NCI-H2227 (cell line): ENCODE results near the gene SEMA5A.

Experiments
- DNase-seq: peaks from one replicate; lab custom pipeline; 2025; ENCODE audit not compliant: unreplicated experiment; lab: John Stamatoyannopoulos, UW

Gene SEMA5A

GRCh38 chr5:9551567-9552537, 6.0 kb upstream of the SEMA5A start:
- DNase-seq, result no peak

GRCh38 chr5:9549941-9550340, 4.1 kb upstream of the SEMA5A start:
- no peak for DNase-seq

GRCh38 chr5:9547122-9547947, 1.5 kb upstream of the SEMA5A start:
- no peak for DNase-seq

- no peak for DNase-seq
Measured at GRCh38 chr5:9545136-9545991, 511 bp downstream of the SEMA5A start.

GRCh38 chr5:9544502-9545135, 1.3 kb downstream of the SEMA5A start:
- peak; percentile 44 for DNase-seq

GRCh38 chr5:9544056-9544455, 1.8 kb downstream of the SEMA5A start:
- DNase-seq, result no peak

GRCh38 chr5:9543311-9543920, 2.5 kb downstream of the SEMA5A start:
- no peak for DNase-seq

DNA sequence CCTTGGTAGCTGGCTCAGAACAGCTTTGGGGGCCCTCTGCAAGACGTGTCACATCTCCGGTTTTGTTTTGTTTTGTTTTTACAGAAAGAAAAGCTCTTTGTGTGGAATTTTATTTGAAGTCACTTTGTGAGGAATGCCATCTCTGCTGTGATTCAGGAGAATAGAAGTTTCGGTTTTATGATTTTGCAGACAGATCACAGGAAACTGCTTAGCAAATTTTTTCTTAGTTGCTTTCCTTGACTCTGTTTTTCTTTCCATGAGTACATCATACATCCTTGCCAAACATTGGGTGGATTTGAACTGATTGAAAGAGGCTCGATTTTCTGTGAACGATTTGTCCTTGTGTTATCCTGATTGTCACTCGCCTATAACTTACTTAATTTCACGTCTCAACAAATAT, 5.1 kb downstream of the SEMA5A start:
- DNase-seq, result no peak

DNA sequence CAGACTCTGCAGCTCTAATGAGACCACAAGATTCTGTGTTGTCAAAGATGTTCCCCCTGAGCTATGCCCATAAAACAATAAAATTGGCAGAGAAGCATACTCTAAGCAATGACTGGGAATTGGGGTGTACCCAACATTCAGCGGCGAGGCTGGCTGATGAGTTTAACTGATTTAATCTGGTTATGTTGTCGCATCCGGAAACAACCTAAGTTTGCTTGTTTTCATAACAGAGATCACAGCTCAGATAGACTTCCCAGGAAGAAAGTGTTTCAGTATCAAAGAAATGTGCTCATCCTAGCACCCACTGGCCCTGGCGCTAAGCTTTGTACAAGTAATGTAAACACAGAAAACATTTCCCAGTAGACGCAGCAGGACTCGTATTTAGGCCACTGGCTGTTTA, 7.4 kb downstream of the SEMA5A start:
- no peak for DNase-seq

DNA sequence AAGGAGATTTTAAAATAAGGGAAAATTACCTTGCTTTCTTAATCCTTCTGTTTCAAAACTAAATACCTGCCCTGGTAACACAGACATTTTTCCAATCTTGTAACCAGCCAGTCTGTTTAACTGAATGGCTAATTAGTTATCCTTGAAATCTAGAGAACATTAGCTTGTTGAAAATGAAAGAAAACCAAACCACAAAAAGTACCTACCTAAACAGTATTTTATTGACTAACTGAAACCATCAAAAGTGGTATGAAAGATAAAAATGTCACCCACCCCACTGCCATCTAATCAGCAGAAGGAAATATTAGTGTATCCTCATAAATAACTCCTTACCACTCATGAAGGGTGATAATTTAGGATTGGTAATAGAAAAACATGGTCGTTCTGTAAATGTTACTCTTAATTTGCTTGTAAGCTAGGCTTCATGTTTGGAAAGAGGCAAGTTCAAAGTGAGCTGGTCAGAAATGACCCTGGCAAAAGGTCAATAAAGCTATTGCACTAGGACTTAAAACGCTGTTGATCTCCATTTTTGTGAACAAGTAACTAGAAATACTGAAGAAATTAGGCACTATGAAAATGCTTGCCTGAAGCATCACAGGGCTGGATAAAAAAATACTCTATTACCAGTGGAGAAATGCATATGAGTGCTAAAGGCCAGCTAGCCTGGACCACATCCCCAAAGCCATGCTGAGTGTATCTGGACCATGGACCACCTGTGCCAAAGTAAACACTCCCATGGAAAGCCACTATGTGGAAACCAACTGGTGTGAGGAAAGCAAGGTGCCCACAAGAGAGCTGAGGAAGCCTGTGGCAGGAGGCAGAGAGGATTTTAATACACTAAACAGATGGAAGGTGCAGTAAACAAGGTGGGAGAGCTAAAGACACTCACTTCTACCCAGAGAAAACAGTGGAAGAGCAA, 8.4 kb downstream of the SEMA5A start:
- DNase-seq, result no peak

DNA sequence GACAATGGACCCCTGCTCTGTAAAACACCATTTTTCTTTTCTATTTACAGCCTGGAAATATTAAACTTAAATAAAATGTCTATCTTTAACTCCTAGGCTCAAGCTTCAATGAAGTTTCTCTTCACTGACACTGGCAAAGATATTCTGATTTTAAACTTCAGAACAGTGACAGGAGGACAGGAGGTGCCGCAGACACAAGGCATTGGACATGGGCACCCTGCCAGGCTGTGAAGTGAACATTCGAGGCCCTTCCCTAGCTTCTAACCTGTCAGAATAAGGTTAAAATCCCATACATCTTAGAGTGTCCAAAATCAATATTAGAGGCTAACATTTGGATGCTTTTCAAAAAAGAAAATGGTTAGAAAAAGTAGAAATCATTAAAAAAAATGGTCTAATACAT, 9.2 kb downstream of the SEMA5A start:
- DNase-seq, result no peak

- DNase-seq, result no peak
Measured at GRCh38 chr5:9534881-9535517, 10.9 kb downstream of the SEMA5A start.

DNA sequence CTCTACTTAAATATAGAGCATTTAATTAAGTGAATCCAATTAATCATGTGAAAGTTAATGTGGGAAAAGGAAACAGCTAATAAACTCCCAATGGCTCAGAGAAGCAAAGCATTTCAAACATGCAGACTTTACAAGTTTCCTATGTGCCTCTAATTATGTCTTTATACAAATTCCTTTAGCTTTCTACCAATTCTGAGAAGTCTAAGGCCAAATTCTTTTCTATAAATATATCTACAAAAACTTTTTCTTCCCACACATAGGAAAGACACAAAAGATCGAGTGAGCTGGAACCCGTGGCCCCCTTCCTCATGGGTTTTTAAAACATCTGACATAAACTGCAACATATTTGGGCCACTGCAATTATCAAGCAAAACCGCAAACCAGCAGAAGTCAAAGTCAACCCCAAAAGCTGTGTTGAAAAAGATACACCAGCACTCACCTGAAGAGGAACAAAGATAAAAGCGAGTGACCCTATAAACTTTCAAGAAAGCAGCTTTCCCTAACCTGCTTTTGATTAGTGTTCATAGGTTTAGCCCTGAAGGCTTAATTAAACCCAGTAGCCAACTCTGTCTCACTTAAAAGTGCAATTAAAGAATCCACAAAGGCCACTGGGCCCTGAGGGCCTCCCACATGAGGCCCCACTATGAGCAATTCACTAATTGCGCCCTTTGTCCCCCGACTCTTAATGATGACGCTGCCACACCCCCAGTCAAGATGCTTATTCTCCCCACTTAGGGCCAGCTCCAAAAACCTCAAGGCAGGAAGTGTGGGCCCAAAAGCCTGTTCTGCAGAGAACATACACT, 12.1 kb downstream of the SEMA5A start:
- no peak for DNase-seq

- no peak for DNase-seq
Measured at GRCh38 chr5:9533096-9533495, 12.8 kb downstream of the SEMA5A start.

GRCh38 chr5:9529513-9529912, 16.4 kb downstream of the SEMA5A start:
- DNase-seq, result no peak

GRCh38 chr5:9529041-9529480, 16.8 kb downstream of the SEMA5A start:
- no peak for DNase-seq

- DNase-seq, result no peak
Measured at GRCh38 chr5:9524941-9525340, 20.9 kb downstream of the SEMA5A start.
